ENCODE measurements around the gene CBFA2T2.

DNA sequence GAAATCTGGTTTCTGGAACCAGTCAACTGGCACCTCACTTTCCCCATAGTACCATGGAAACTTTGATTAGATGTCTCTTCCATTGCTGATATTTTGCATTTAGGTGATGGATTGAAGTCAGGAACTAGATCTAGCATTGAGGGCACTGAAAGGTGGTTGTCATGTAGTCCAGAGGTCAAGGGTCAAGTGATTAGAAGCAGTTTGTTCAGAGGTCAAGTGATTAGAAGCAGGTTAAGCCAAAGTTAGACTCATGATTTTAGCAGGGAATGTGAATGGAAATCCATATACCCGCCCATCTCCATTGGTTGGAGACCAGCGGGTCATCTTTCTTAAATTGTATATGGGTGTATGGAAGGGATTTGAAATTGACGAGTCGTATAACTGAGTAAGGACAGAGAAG, 51.2 kb downstream of the CBFA2T2 start:
- TF ChIP-seq, protein P1, sequence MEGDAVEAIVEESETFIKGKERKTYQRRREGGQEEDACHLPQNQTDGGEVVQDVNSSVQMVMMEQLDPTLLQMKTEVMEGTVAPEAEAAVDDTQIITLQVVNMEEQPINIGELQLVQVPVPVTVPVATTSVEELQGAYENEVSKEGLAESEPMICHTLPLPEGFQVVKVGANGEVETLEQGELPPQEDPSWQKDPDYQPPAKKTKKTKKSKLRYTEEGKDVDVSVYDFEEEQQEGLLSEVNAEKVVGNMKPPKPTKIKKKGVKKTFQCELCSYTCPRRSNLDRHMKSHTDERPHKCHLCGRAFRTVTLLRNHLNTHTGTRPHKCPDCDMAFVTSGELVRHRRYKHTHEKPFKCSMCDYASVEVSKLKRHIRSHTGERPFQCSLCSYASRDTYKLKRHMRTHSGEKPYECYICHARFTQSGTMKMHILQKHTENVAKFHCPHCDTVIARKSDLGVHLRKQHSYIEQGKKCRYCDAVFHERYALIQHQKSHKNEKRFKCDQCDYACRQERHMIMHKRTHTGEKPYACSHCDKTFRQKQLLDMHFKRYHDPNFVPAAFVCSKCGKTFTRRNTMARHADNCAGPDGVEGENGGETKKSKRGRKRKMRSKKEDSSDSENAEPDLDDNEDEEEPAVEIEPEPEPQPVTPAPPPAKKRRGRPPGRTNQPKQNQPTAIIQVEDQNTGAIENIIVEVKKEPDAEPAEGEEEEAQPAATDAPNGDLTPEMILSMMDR (optimal IDR thresholded peaks at IDR 0.05 in 1 of 3, IDR thresholded peaks at IDR 0.05 in 1 of 3, conservative IDR thresholded peaks at IDR 0.05 in 1 of 3; ENCODE audit: extremely low read depth in 1 of 3, insufficient read depth in 2 of 3, low read length in 3 of 3), result no peak
- TF ChIP-seq EZH2 (IDR thresholded peaks at IDR 0.05; ENCODE audit: low read length), result no peak

All from keratinocyte (primary cell).